Measurements from ENCODE around the gene IGLL5. TPM values are rescaled to one million over a fixed set of nuclear protein-coding genes. Genes with fewer than 3 reads are reported as not detected.

IGLL5 gene
- total and polyA plus RNA-seq, 9 of the 15 experiments (the other 6 are each of a cell fraction or from before 2014, with no cell fraction given), result not detected

GRCh38 chr22:22929381-22930221, 42.0 kb downstream of the IGLL5 start (continued):
- TF ChIP-seq ATF3 (IDR thresholded peaks at IDR 0.05) (no peak), ATF3 (CRISPR knock-in tag; conservative IDR thresholded peaks at IDR 0.05) (peak; percentile 71), SMAD2 (IDR thresholded peaks at IDR 0.05; ENCODE audit: low read depth, low read length) (no peak), E2F4 (CRISPR knock-in tag; IDR thresholded peaks at IDR 0.05; ENCODE audit: low read depth) (no peak), HDAC1 (IDR thresholded peaks at IDR 0.05) (peak in 1 of 2 experiments; percentile 32; a peak in 1 of 4 replicates), CTCF (IDR thresholded peaks at IDR 0.05 in 2 of 3, conservative IDR thresholded peaks at IDR 0.05 in 1 of 3; ENCODE audit: insufficient read depth in 2 of 3, low read depth in 1 of 3, low read length in 3 of 3) (peak in 2 of 3 experiments; percentile 9 to 18; a peak in 3 of 6 replicates), PREB (CRISPR knock-in tag; IDR thresholded peaks at IDR 0.05) (no peak), ZBTB17 (CRISPR knock-in tag; IDR thresholded peaks at IDR 0.05) (no peak), SMAD3 (CRISPR knock-in tag; conservative IDR thresholded peaks at IDR 0.05) (no peak), ZNF395 (CRISPR knock-in tag; IDR thresholded peaks at IDR 0.05) (no peak), XRCC3 (IDR thresholded peaks at IDR 0.05) (no peak), SREBF1 (IDR thresholded peaks at IDR 0.05; ENCODE audit: borderline replicate concordance, low read depth, low read length) (no peak), RUNX1 (IDR thresholded peaks at IDR 0.05; ENCODE audit: low read depth) (no peak), CREB1 (IDR thresholded peaks at IDR 0.05) (no peak), CREB1 (CRISPR knock-in tag; IDR thresholded peaks at IDR 0.05) (no peak), RB1 (IDR thresholded peaks at IDR 0.05; ENCODE audit: low read depth) (0 out of 2 replicates have a peak, but pooled peaks have one; percentile 3), JUN (IDR thresholded peaks at IDR 0.05; ENCODE audit: borderline replicate concordance, low read depth, low read length) (peak; percentile 61; the same call in 1 of the 2 replicates), JUN (CRISPR knock-in tag; IDR thresholded peaks at IDR 0.05; ENCODE audit: borderline replicate concordance) (no peak), HMG20B (CRISPR knock-in tag; IDR thresholded peaks at IDR 0.05) (no peak), SRSF7 (optimal IDR thresholded peaks at IDR 0.05; ENCODE audit: low read depth, low read length) (no peak), NFYB (IDR thresholded peaks at IDR 0.05; ENCODE audit: extremely low read depth, insufficient read length) (no peak)

Data from K562 (cell line).